ENCODE data around the gene CRTAC1. TPM values are rescaled to one million over a fixed set of nuclear protein-coding genes. Genes with fewer than 3 reads are reported as not detected.

CRTAC1 gene
- total RNA-seq, 1 donor from 2014 or later = not detected

DNA sequence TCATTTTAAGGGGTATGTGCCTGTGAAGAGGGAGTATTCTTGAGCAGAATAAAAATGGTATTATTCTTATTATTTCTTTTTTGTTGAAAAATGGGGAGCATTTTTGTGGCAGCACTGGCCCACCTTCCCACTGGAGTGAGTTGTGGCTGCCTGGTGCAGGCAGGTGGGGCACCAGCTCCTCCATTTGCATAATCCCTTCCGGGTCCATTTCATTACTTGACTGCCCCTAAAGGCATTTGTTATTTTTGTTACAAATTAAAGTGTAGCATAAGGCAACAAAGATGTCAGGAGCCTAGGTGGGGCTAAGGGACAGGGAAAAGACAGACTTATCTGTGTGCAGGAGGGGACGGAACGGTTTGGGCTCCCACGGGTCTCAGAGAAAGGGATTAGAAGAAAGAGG, 154.0 kb downstream of the CRTAC1 start:
- intact Hi-C loops (cut with micrococcal nuclease) = no loop called here
- H3K27ac Mint-ChIP-seq = no peak overlapping the region
- H3K9me3 Mint-ChIP-seq = no peaks in the 10 kb centered on the region
- DNase-seq (ENCODE audit: low spot score) = no peak
- H3K36me3 Mint-ChIP-seq (ENCODE audit: low read depth) = no peaks in the 10 kb centered on the region
- H3K4me1 Mint-ChIP-seq (ENCODE audit: low read depth) = no peaks in the 10 kb centered on the region
- H3K4me3 Mint-ChIP-seq = no peak overlapping the region
- peaks cover 16% of the 10 kb centered on the region for H3K27me3 Mint-ChIP-seq (ENCODE audit: insufficient read depth)

- H3K27ac Mint-ChIP-seq = no peak overlapping the region
- H3K27me3 Mint-ChIP-seq (ENCODE audit: insufficient read depth) = peaks cover 18% of the 10 kb centered on the region
- H3K4me1 Mint-ChIP-seq (ENCODE audit: low read depth) = no peaks in the 10 kb centered on the region
- no peak for DNase-seq (ENCODE audit: low spot score)
- no peak overlapping the region for H3K4me3 Mint-ChIP-seq
- no peaks in the 10 kb centered on the region for H3K9me3 Mint-ChIP-seq
- intact Hi-C loops (cut with micrococcal nuclease) = no loop called here
- no peaks in the 10 kb centered on the region for H3K36me3 Mint-ChIP-seq (ENCODE audit: low read depth)
Measured at GRCh38 chr10:97875391-97875790, 155.0 kb downstream of the CRTAC1 start.

- H3K36me3 Mint-ChIP-seq (ENCODE audit: low read depth) = no peaks in the 10 kb centered on the region
Measured at GRCh38 chr10:97874332-97874731, 156.1 kb downstream of the CRTAC1 start.

GRCh38 chr10:97873569-97873968, 156.9 kb downstream of the CRTAC1 start:
- Mint-ChIP-seq H3K27me3 (ENCODE audit: insufficient read depth) (peaks cover 22% of the 10 kb centered on the region), H3K36me3 (ENCODE audit: low read depth) (no peaks in the 10 kb centered on the region), H3K4me3 (no peak overlapping the region), H3K9me3 (no peaks in the 10 kb centered on the region), H3K27ac (no peak overlapping the region), H3K4me1 (ENCODE audit: low read depth) (peaks cover 16% of the 10 kb centered on the region)
- no peak for DNase-seq (ENCODE audit: low spot score)
- intact Hi-C loops (cut with micrococcal nuclease) = no loop called here

More at GRCh38 chr10:97874332-97874731, 156.1 kb downstream of the CRTAC1 start:
- intact Hi-C loops (cut with micrococcal nuclease) = no loop called here
- no peak for DNase-seq (ENCODE audit: low spot score)
- Mint-ChIP-seq H3K4me3 (no peak overlapping the region), H3K27ac (no peak overlapping the region), H3K9me3 (no peaks in the 10 kb centered on the region), H3K27me3 (ENCODE audit: insufficient read depth) (peaks cover 22% of the 10 kb centered on the region), H3K4me1 (ENCODE audit: low read depth) (peaks cover 8% of the 10 kb centered on the region)

DNA sequence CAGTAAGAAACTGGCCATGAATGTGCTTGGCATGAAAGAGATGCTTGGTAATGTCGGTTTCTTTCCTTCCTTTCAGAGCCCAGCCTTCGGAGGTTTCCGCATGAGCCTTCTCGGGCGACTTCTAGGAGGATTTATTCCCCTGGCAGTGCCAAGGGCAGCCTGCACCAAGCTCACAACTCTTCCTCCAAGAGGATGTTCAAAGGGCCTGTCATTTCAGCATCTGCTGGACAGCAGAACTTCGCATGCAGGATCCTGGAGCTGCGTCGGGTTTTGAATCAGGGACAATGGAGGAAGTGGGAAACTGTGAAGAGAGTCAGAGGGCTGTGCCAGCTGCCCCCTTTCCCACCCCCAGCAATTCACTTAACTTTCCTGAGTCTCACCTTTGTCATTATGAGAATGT, 159.4 kb downstream of the CRTAC1 start:
- Mint-ChIP-seq H3K27me3 (ENCODE audit: insufficient read depth) (peaks cover 20% of the 10 kb centered on the region), H3K27ac (no peak overlapping the region), H3K9me3 (no peaks in the 10 kb centered on the region), H3K36me3 (ENCODE audit: low read depth) (no peaks in the 10 kb centered on the region), H3K4me3 (no peak overlapping the region), H3K4me1 (ENCODE audit: low read depth) (peaks cover 16% of the 10 kb centered on the region)
- DNase-seq (ENCODE audit: low spot score) = no peak
- intact Hi-C loops (cut with micrococcal nuclease) = no loop called here

DNA sequence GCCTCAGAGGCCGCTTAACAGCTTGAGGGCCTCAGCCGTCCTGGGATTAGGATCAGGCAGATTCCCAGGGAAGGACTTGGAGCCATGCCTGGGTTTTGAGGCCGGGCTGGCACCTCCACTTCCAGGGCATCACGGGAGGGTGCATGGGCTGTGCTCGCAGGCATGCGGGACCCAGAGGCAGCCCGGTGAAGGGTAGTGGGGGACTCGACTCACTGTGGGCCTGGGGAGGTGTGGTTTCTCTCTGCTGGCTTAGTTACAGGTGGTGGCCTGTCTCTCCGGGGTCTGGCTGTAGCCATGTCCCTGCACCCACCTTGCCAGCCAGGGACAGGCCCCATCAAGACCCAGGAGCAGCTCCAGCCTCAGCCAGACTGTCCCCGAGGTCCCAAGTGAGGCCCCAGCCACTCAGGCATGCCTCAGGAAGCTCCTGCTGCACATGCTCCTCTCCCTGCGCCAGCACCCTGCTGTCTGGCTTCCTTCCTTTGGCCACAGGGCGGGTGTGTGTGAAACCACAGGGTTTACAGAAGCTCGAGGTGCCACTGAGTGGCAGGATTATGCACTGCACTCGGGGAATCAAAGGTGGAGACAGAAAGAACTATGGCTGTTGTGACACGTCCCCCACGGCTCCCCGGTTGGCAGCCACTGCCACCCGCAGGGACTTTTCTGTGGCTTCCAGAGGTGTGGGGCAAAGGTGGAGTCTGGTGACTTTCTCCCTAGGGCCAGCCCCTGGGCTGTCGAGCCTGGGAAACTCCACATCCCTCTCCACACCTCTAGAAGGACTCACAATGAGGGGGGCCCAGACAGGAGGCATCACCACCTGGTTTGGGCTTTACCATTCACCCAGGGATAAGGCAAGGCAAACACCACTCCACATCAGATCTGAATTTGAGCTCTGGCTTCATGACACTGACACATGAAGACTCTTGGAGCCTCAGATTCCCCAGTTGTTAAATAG, 161.1 kb downstream of the CRTAC1 start:
- peak overlapping the region; percentile 40 for H3K27ac Mint-ChIP-seq
- peak overlapping the region; percentile 33 for H3K4me3 Mint-ChIP-seq
- peaks cover 16% of the 10 kb centered on the region for H3K4me1 Mint-ChIP-seq (ENCODE audit: low read depth)
- peaks cover 16% of the 10 kb centered on the region for H3K27me3 Mint-ChIP-seq (ENCODE audit: insufficient read depth)
- peak; percentile 82 for DNase-seq (ENCODE audit: low spot score)
- intact Hi-C loops (cut with micrococcal nuclease) = loop anchor here (1.0 to 2.0 kb wide), 3 partner anchors 77 to 169 kb away; no protein-coding TSS in a partner anchor
- no peaks in the 10 kb centered on the region for H3K36me3 Mint-ChIP-seq (ENCODE audit: low read depth)
- H3K9me3 Mint-ChIP-seq = no peaks in the 10 kb centered on the region

GRCh38 chr10:97868134-97868685, 162.2 kb downstream of the CRTAC1 start:
- Mint-ChIP-seq H3K27me3 (ENCODE audit: insufficient read depth) (peaks cover 19% of the 10 kb centered on the region), H3K36me3 (ENCODE audit: low read depth) (no peaks in the 10 kb centered on the region), H3K4me1 (ENCODE audit: low read depth) (peaks cover 16% of the 10 kb centered on the region), H3K27ac (no peak overlapping the region), H3K9me3 (no peaks in the 10 kb centered on the region), H3K4me3 (no peak overlapping the region)
- no peak for DNase-seq (ENCODE audit: low spot score)
- intact Hi-C loops (cut with micrococcal nuclease) = loop anchor here (2.0 kb wide), 1 partner anchor 167 kb away; no protein-coding TSS in a partner anchor

- no peak for DNase-seq (ENCODE audit: low spot score)
- H3K4me1 Mint-ChIP-seq (ENCODE audit: low read depth) = peaks cover 16% of the 10 kb centered on the region
- peaks cover 15% of the 10 kb centered on the region for H3K27me3 Mint-ChIP-seq (ENCODE audit: insufficient read depth)
- H3K4me3 Mint-ChIP-seq = no peak overlapping the region
- H3K27ac Mint-ChIP-seq = no peak overlapping the region
- intact Hi-C loops (cut with micrococcal nuclease) = no loop called here
- H3K9me3 Mint-ChIP-seq = no peaks in the 10 kb centered on the region
- no peaks in the 10 kb centered on the region for H3K36me3 Mint-ChIP-seq (ENCODE audit: low read depth)
Measured at GRCh38 chr10:97867220-97867800, 163.1 kb downstream of the CRTAC1 start.

DNA sequence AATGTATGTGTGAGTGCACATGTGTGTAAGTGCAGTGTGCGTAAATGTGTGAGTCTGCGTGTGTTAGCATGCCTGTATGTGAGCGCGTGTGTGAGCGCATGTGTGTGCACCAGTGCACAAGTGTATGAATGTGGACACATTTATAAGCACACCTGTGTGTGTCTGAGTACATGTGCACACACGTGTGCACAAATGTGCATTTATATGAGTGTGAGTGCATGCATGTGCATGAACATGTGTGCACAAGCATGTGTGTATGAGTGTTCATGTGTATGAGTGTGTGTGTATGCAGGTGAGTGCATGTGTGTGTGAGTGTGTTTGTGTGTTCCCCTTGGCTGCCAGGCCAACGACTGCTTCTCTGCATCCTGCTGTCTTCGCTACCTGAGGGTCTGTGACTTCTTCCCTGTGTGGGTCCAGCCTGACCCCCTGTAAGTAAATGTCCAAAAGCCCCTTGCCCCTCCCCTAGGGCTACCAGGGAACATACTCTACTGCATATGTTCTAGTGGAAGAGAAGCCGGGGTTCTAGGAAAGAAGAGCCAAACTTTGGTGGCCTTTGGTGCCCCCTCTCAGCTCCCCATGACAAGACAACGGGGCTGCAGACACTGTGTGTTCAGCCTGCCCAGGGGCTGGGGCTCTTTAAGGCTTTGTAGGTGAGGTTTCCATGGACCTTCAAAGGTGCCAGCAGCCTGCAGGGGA, 163.7 kb downstream of the CRTAC1 start:
- Mint-ChIP-seq H3K27ac (no peak overlapping the region), H3K4me1 (ENCODE audit: low read depth) (peaks cover 16% of the 10 kb centered on the region), H3K9me3 (no peaks in the 10 kb centered on the region), H3K4me3 (no peak overlapping the region), H3K36me3 (ENCODE audit: low read depth) (no peaks in the 10 kb centered on the region), H3K27me3 (ENCODE audit: insufficient read depth) (peaks cover 15% of the 10 kb centered on the region)
- DNase-seq (ENCODE audit: low spot score) = no peak
- intact Hi-C loops (cut with micrococcal nuclease) = no loop called here

DNA sequence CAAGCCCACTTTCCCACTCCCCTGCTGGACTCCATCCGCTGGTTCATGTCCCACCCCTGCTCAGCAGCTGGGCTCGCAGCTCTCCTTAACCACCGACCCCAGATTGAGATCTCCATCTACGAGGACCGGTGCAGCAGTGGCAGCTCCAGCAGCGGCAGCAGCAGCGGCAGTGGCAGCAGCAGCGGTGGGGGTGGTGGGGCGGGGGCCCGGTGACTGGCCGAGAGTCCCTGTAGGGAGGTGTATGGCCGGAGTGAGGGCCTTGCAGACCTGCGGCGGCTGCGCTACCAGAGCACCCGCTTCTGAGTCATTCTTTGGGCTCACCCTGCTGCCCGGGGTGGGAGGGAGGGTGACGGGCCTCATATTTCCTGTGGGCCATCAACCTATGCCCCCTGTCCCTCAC, 164.9 kb downstream of the CRTAC1 start:
- intact Hi-C loops (cut with micrococcal nuclease) = no loop called here
- H3K36me3 Mint-ChIP-seq (ENCODE audit: low read depth) = no peaks in the 10 kb centered on the region
- H3K27ac Mint-ChIP-seq = no peak overlapping the region

GRCh38 chr10:97863808-97864207, 166.6 kb downstream of the CRTAC1 start:
- DNase-seq (ENCODE audit: low spot score) = no peak
- H3K27me3 Mint-ChIP-seq (ENCODE audit: insufficient read depth) = peaks cover 3% of the 10 kb centered on the region
- H3K27ac Mint-ChIP-seq = no peak overlapping the region
- intact Hi-C loops (cut with micrococcal nuclease) = no loop called here
- no peaks in the 10 kb centered on the region for H3K36me3 Mint-ChIP-seq (ENCODE audit: low read depth)
- no peak overlapping the region for H3K4me3 Mint-ChIP-seq
- H3K9me3 Mint-ChIP-seq = no peaks in the 10 kb centered on the region
- peaks cover 2% of the 10 kb centered on the region for H3K4me1 Mint-ChIP-seq (ENCODE audit: low read depth)

More for the DNA sequence above, 164.9 kb downstream of the CRTAC1 start:
- Mint-ChIP-seq H3K4me3 (no peak overlapping the region), H3K27me3 (ENCODE audit: insufficient read depth) (peaks cover 7% of the 10 kb centered on the region), H3K9me3 (no peaks in the 10 kb centered on the region), H3K4me1 (ENCODE audit: low read depth) (peaks cover 16% of the 10 kb centered on the region)
- DNase-seq (ENCODE audit: low spot score) = no peak

DNA sequence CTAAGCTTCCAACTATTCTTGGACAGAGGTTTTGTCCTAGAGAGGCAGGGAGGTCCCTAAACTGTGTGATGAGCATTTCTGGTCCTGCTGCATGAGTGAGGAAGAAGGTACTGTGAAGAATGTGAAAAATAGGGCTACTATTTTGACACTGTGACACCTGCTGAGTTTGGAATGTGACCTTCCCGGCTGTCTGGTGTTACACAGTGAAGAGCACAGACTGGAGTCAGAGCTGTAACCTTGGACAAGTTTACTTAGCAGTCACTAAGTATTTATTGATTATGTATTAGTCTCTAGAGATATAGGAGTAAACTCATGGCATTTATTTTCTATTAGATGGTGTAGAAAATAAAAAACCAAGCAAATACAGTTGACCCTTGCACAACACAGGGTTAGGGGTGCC, 168.5 kb downstream of the CRTAC1 start:
- DNase-seq (ENCODE audit: low spot score) = no peak
- no peaks in the 10 kb centered on the region for H3K36me3 Mint-ChIP-seq (ENCODE audit: low read depth)
- H3K4me1 Mint-ChIP-seq (ENCODE audit: low read depth) = peaks cover 18% of the 10 kb centered on the region
- H3K9me3 Mint-ChIP-seq = no peaks in the 10 kb centered on the region
- H3K27ac Mint-ChIP-seq = no peak overlapping the region
- no peak overlapping the region for H3K4me3 Mint-ChIP-seq
- H3K27me3 Mint-ChIP-seq (ENCODE audit: insufficient read depth) = peaks cover 5% of the 10 kb centered on the region
- intact Hi-C loops (cut with micrococcal nuclease) = no loop called here

Measured in activated T-helper 1 cell treated with anti-CD3 and anti-CD28 coated beads, Interleukin-12 subunit alpha, Interleukin-12 subunit beta, Interleukin-2, Interleukin-4 antibody, amounts not matched to agents 30 ng/mL and 10 ng/mL and 1 ng/mL, durations not matched to agents 14 hours and 24 hours and 36 hours (primary cell).